Measurements from ENCODE around the gene USP21. TPM values are rescaled to one million over a fixed set of nuclear protein-coding genes. Genes with fewer than 3 reads are reported as not detected.
A peak's percentile ranks its signal among the peaks of the same experiment; 100 is the strongest.

USP21 gene
- total and polyA plus RNA-seq, 9 of the 15 experiments (the other 6 are each of a cell fraction or from before 2014, with no cell fraction given) = 4.9 to 52.4 (median 21.6) TPM

GRCh38 chr1:161165742-161166668 is 6.7 kb downstream of the USP21 start, which contains the start of gene PPOX (continued):
- no peak; the same call in 1 of the 2 replicates for TF ChIP-seq ZKSCAN8 (CRISPR knock-in tag; IDR thresholded peaks at IDR 0.05)
- TF ChIP-seq JUN (IDR thresholded peaks at IDR 0.05; ENCODE audit: borderline replicate concordance, low read depth, low read length) = peak; percentile 31; the same call in 1 of the 2 replicates
- TF ChIP-seq JUN (CRISPR knock-in tag; IDR thresholded peaks at IDR 0.05; ENCODE audit: borderline replicate concordance) = peak; percentile 59; the same call in 1 of the 2 replicates
- no peak for TF ChIP-seq PTTG1 (tag; IDR thresholded peaks at IDR 0.05; ENCODE audit: low read depth)
- TF ChIP-seq SMC3 (conservative IDR thresholded peaks at IDR 0.05; ENCODE audit: insufficient read depth, low read depth, low read length) = no peak; the same call in 1 of the 2 replicates
- peak; percentile 79; the same call in 1 of the 2 replicates for TF ChIP-seq KLF6 (CRISPR knock-in tag; IDR thresholded peaks at IDR 0.05; ENCODE audit: borderline replicate concordance)
- TF ChIP-seq CUX1 (CRISPR knock-in tag; IDR thresholded peaks at IDR 0.05) = no peak; the same call in 1 of the 2 replicates
- TF ChIP-seq ARNT (IDR thresholded peaks at IDR 0.05) = peak; percentile 22 to 79; a peak in 1 of 4 replicates
- TF ChIP-seq YBX1 (IDR thresholded peaks at IDR 0.05) = no peak
- no peak for TF ChIP-seq PTRF (tag; IDR thresholded peaks at IDR 0.05)
- peak; percentile 69 for TF ChIP-seq BRD9 (IDR thresholded peaks at IDR 0.05; ENCODE audit: low read depth, partially characterized antibody)
- 0 out of 2 replicates have a peak, but pooled peaks have one; percentile 21 for TF ChIP-seq ZBTB1 (CRISPR knock-in tag; IDR thresholded peaks at IDR 0.05; ENCODE audit: borderline replicate concordance, low read depth)
- TF ChIP-seq ZNF408 (CRISPR knock-in tag; IDR thresholded peaks at IDR 0.05; ENCODE audit: low read depth) = no peak
- no peak for TF ChIP-seq SLC30A9 (CRISPR knock-in tag; IDR thresholded peaks at IDR 0.05)
- TF ChIP-seq EP300 (IDR thresholded peaks at IDR 0.05; ENCODE audit: low read length) = peak; percentile 98
- TF ChIP-seq HDAC1 (IDR thresholded peaks at IDR 0.05) = peak in 1 of 2 experiments; percentile 62; a peak in 2 of 4 replicates
- peak; percentile 52; the same call in 1 of the 2 replicates for TF ChIP-seq CEBPG (CRISPR knock-in tag; IDR thresholded peaks at IDR 0.05)
- no peak for TF ChIP-seq CEBPG (tag; conservative IDR thresholded peaks at IDR 0.05 in 1 of 2, IDR thresholded peaks at IDR 0.05 in 1 of 2)
- no peak for TF ChIP-seq MAFF (IDR thresholded peaks at IDR 0.05; ENCODE audit: low read length)
- no peak for TF ChIP-seq GTF2B (IDR thresholded peaks at IDR 0.05; ENCODE audit: extremely low read depth, insufficient read length)
- no peak for TF ChIP-seq OTX1 (CRISPR knock-in tag; IDR thresholded peaks at IDR 0.05)
- peak; percentile 11; the same call in 1 of the 2 replicates for TF ChIP-seq XRCC5 (IDR thresholded peaks at IDR 0.05; ENCODE audit: low read depth, low read length)
